ENCODE data around the gene BEX2.
"Not testable (repeated sequence)": the region's sequence is repeated elsewhere in the genome, so short reads cannot be mapped to it uniquely, and the experiment has no call there.

Gene BEX2
- 17.1 to 30.9 reads per million in 2 donors for total RNA-seq

DNA sequence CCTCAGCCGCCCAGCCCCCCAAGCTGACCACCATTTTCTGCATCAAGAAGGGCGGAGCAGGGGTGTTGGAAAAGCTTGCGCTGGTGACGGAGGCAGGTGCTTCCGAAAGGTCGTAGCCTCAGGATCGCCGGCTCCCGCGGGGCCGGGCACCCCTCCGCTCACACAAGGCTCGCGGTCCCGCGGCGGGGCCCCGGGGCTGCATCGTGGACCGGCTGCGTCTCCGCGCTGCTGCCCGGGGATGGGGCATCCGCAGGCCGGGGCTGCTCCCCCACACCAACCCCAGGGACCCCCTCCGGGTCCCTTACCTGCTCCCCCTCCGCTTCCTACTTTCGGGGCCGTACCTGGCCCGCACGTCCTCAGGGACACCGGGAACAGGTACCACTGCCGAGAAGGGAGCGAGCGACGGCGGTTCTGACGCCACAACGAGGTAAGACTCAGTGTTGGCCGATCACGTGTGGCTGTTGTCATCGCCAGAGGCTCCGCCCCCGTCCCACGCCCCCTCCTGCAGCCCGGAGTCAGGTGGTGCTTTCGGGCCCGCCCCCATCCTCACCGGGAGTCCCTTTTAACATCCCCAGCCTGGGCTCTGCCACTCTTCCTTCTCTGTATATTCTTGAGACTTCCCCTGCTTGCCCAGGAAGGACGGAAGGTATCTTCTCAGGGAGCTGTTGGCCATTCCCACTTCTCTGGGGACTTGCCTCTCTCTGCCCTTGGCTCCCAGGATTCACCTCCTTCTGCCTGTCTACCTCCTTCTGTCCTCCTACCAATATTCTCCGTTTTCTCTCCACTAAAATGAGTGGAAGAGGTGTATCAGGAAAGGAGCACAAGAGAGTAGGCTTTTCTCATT is at the start of gene BEX2:
Gene BEX2 (minus strand): TSS at position 436 of the 844 bp plus-strand sequence. CDS start 1,014 bp downstream, outside the sequence.
- peak; percentile 74 for DNase-seq

DNA sequence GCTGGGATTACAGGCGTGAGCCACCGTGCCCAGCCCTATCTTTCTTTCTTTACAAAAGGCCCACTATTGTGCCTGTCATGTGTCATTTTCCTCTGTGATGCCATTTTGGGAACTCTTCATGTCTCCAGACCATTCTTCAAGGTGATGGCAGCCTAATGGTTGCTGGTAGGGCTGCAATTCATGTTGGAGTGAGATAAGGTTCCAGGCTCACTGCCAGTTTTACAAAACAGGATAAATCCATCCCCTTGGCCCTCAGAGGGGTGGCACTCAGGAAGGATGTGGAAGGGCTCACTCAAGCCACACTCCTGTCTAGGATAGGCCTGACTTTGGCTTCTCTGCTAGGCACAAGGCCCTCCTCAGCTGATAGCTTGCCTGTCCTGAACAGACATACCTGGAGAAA is 49.3 kb upstream of the BEX2 start:
- DNase-seq, result no peak

DNA sequence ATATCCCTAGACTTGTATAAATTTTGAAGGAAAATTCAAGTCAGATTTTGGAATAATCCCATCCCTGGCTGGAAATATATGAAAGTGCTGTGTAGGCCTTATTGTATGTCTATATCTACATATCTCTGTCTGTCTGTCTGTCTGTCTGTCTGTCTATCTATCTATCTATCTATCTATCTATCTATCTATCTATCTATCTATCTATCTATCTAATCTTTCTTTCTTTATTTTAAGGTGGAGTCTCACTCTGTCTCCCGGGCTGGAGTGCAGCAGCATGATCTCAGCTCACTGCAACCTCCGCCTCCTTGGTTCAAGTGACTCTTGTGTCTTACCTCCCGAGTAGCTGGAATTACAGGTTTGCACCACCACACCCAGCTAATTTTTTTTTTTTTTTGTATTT is 48.8 kb upstream of the BEX2 start:
- not testable (repeated sequence) for DNase-seq

DNA sequence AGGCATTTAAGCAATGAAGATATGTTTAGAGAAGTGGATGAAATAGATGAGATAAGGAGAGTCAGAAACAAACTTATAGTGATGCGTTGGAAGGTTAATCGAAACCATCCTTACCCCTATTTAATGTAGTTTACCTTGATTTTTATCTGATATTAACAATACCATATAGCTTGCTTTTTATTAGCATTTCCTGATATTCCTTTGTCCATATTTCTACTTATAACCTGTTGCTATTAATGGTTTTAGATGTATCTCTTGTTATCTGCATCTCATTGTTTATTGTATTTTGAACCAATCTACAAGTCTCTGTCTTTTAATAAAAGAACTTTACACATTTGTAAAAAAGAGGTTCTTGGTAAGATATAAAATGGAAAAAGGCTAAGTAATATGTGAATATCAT is 47.1 kb upstream of the BEX2 start:
- DNase-seq, result no peak

DNA sequence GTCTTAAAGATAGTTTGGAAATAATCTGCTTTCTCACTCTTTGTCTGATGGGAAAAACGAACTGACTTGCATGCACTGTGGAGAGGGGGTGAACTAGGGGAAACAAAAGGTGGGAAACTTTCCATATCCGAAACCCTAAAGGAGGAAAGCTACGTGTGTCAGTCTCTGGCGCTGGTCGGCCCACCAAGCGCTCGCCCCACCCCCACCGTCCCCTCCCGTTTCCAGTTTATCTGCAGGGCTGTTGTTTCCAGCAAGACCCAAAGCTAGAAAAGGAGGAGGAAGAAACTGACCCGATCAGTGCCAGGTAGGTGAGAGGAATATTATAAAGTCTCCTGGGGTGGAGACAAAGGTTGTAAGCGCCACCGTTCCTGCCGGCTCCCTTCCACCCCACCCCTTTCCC is 46.1 kb upstream of the BEX2 start:
- DNase-seq, result no peak

DNA sequence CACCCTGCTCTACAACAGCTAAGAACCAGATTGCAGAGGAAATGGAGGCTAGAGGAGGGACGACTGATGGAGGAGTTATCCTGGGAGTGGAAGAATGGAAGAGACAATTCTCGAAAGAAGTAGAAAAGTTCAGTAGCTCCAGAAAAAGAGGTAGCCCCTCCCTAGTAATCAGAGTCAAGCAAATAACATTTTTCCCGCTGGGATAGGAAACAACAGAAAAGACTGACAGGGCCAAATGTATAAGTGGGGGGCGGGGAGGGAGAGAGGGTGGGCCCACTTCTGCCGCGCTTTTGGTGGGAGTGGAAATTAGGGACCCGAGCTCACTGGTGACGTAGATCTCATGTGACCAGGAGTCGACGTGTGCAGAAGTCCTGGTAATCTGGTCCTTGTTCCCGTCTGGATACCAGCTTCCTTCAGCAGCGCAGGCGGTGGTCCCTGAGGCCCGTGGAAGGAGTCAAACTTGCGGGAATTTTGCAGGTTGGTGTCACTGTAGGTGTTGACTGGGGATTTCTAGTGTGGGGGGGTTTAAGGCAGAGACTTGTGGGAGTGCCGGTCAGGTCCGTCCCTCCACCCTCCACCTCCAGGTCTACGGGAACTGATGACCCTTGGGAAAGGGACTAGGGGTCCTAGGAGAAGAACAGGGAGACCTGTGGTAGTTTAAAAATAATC is 45.5 kb upstream of the BEX2 start, which contains the start of gene TCEAL9:
Gene TCEAL9 (plus strand): TSS at position 377 of the 669 bp plus-strand sequence. CDS start 1,179 bp downstream, outside the sequence.
- DNase-seq, result no peak

DNA sequence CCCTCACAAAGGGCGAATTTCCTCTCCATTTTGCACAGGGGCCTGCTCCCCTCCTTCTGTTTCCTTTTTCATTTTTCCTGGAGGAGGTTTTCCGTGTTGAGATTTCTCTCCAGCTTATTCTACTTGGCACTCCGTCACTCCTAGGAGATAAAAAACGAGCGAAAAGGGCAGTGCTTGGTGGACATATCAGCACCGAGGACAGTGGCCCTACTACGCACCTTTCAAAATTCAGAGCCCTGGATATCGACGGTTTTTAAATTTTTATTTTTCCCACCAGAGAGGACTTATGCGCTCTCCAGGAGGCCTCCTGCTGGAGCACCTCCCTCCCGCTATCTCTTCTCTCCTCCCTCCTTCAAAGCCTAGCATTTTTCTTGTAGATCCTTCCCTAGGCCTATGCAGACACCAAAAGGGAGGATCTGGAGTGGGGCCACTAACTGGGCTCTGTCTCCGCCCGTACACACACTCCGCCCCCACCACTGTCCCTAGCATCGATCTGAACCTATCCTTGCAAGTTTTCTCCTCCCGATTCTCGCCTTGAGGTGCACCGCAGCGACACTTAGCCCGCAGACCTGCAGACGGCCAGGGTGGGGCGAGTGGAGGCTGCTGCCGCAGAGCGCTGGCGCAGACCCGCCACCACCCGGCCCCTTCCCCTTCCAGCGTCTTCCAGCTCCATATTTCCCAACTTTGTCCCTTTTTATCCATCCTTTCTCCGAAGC is 37.0 kb upstream of the BEX2 start:
- DNase-seq, result no peak

DNA sequence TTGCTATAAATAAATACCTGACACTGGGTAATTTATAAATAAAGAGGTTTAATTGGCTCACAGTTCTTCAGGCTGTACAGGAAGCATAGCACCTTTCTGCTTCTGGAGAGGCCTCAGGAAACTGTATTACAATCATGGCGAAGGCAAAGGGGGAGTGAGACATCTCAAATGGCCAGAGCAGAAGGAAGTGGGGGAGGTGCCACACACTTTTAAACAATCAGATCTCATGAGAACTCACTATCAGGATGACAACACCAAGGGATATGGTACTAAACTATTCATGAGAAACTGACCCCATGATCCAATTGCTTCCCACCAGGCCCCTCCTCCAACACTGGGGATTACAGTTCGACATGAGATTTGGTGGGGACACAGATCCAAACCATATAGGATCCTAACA is 33.8 kb upstream of the BEX2 start:
- no peak for DNase-seq

DNA sequence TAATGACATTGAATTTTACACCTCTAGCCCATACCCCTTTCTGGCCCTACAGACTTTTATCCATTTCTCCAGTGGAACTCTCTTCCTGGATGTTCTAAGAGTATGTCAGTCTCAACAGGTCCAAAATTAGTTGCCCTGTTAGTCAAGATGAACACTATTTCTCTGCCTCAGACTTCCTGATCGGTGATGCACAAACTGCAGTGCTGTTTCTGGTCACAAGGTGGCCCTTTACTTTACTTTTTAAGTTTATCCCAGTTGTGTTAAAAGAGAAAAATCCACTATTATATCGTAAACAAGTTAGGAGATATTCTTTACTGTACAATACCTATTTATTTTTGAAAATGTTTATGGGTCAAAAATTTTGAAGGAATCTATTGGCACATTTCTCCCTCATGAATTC is 32.3 kb upstream of the BEX2 start:
- DNase-seq, result peak; percentile 22

DNA sequence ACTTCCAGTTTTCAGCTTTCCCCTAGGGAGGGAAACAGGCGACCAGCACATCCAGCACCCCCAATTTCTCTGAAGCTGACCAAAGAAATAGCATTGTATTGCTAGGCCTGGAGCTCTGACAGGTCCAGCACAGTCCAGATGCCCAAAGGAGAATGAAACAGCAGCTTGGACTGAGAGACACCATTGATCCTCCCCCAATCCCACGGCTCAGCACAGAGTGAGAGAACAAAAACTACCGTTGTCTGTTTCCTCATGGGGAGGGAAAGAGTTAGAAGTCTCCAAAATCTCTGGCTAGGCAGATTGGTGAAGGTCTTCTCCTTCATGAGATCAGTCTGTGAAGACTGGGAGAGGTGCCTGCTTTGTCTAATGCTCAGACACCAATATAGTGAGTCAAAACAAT is 27.9 kb upstream of the BEX2 start:
- no peak for DNase-seq

DNA sequence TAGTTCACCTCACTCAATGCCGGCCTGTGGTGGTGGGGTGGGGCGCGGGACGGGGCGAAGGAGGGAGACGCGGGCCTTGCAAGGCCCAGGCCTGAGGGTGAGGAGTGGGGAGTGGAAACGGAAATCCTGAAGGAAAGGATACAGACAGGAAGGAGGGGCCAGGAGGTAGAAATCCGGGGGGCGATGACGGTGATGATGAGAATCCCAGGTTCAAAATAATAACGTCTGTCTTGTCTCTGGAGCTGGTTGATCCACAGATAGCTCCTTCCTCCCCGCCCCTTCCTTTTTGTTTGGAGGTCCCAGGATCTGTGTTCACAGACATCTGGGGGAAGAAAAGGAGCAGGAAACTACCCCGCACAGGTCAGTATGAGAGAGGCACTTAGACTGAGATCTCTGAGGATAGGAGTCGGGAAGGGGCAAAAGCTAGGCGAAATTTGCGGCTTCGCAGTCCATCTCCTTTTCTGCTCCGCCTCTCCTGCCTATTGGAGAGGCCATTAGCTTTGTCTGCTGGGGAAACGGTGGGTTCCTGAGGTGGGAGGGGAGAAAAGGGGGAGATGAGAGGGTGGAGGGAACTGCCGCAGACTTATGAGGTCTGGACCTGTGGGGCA is 20.0 kb upstream of the BEX2 start:
- DNase-seq, result no peak

DNA sequence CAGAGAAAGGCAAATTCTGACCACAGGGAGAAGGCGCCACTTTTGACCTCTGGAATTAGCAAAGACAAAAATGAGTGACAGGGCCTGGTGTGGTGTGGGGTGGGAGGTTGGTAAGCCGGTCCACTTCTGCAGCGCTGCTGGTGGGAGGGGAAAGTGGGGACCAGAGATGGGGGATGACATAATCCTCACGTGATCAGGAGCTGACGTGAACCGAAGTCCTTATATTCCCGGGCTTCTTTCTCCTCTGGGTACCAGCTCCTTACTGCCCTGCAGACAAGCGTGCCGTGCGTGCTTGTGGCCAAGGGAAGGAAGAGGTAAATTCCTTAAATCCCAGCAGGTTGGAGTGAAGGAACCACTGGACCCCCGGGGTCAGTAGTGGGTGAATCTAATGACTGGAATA is 19.2 kb upstream of the BEX2 start, which contains the start of gene TCEAL7:
Gene TCEAL7 (plus strand): TSS at position 249 of the 400 bp plus-strand sequence. CDS start 1,165 bp downstream, outside the sequence.
- no peak for DNase-seq

DNA sequence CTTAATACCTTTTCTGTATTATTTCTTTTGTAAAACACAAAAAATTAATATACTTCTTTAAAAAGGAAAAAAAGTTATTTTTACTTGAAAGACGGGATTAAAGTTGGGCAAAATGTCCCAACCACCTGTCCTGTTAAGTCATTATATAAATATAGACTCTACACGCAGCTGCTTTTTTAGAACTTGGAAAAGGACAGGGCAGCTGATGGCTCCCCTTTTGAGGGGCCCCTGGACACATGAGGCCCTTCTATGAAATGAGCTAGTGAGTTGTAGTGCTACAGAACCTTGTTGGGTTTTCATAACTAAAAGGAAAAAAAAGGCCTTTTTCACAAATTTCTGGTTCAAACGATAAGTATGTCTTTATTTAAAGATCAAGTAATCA is 600 bp upstream of the BEX2 start:
- no peak for DNase-seq

DNA sequence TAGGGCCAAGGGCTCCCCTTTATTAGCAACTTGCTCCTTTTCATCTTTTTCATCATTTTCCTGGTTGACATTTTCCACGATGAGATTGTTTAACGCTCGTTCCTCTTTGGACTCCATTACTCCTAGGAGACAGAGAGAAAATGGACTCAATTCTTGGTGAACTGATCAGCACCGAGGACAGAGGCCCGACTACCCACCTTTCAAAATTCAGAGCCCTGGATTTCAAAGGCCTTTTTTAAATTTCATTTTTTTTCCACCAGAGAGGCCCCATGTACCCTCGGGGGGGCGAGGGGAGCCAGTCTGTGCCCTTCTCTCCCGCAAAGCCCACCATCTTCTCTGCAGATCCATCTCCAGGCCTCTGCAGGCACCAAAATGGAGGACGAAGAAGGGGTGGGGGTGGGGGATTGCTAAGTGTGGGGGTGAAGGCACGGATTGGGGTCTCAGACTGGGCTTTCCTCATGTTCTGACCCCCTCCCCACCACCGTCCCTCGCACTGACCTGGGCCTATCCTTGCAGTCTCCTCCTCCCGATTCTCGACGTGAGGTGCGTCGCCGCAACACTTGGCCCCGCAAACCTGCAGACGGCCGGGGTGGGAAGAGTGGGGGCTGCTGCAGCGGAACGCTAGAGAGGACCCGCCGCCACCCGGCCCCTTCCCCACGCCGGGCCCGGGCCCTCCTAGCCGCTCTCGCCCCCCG is 783 bp downstream of the BEX2 start:
- DNase-seq, result no peak

DNA sequence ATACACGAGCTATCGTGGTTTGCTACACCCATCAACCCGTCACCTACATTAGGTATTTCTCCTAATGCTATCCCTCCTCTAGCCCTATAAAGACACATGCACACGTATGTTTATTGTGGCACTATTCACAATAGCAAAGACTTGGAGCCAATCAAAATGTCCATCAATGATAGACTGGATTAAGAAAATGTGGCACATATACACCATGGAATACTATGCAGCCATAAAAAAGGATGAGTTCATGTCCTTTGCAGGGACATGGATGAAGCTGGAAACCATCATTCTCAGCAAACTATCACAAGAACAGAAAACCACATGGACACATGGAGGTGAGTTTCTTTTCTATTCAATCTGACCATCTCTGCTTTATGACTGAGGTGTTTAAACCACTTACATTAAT is 5.1 kb downstream of the BEX2 start:
- DNase-seq, result not testable (repeated sequence)

DNA sequence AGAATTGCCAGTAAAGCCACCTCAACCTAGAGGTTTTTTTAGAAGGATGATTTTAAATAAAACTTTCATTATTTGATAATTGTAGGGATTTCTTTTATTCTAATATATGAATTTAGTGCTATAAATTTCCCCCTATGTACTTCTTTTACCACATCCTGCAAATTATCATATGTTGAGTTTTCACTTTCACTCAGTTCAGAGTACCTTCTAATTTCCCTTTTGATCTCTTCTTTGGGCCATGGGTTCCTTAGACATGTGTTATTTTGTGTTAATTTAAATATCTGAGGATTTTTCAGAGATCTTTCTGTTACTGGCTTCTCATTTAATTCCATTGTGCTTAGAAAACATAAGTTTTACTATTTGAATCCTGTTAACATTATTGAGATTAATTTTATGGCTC is 6.1 kb downstream of the BEX2 start:
- DNase-seq, result no peak

DNA sequence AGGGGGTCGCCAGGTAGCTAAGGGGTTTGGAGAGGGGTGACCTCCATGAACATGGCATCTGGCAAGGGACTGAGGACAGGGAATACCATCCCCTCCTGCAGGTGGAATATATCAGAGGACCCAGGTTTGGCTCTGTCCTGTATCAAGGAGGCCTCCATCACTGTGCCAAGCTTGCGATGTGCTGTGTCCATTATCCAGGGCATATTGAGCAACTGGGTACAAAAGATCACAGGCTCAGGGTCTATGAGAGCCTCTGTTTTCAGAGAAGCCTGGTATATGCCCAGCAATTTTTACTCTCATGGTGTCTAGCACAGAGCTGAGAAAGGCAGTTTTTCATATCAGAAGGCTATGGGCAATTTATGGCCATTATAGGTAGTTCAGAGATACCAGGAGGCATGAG is 17.7 kb downstream of the BEX2 start:
- DNase-seq, result no peak

DNA sequence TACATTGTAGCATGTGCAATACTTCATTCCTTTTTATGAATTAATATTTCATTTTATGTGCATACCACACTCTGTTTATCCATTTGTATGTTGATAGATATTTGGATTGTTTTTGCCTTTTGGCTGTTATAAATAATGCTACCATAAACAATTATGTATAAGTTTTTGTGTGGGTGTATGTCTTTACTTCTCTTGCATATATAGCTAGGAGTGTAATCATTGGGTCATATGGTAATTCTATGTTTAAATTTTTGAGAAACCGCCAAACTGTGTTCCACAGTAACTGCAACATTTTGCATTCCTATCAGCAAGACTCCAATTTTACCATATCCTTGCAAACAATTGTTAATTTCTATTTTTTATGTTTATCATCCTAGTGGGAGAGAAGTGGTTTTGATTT is 31.2 kb downstream of the BEX2 start:
- no peak for DNase-seq

DNA sequence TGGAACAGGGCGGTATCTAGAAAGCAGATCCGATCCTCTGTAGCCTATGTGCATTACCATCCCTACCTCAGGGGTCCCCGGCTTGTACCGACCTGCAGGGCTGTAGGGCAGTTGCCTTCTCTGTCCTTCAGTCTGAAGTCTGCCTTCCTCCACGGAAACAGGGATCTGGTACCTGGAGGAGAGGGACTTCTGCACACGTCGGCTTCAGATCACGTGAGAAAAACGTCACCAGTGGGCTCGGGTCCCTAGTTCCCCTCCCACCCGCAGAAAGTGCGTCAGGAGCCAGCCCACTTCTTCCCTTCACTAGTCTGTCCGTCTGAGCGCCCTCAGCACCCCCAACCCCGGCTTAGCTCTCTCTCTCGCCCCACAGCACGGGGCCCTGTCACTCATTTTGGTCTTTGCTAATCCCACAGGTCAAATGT is 34.2 kb downstream of the BEX2 start, which contains the start of gene TCEAL5:
Gene TCEAL5 (minus strand): TSS at position 170 of the 422 bp plus-strand sequence. CDS start 2,187 bp downstream, outside the sequence.
- DNase-seq, result no peak

DNA sequence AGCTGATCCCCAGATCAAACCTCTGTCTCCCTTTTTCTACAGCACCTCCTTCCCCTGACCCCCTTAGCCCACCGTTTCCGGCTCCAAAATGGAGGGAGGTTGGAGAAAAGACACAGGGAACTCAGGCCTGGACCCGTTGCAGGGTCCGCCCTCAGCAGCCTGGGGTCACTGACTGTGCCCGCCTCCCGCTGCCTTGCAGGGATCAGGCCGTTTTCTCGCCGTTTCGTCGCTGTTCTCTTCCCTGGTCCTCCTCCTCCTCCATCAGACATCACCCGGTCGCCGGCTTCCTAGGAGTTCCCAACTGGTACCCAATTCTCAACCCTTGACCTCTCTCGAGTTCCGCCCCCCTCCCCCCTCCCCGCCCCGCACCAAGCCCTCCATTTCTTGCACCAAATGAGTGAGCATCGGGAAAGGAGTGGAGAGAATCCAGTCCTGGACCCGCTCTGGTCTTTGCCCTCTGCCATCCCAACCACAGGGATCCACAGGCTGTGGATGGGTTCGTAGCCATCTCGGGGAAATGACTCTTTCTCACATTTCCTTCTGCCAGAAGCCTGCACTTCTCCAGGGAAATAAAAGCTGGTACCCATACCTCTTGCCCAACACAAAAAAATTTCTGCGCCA is 34.7 kb downstream of the BEX2 start:
- no peak for DNase-seq

DNA sequence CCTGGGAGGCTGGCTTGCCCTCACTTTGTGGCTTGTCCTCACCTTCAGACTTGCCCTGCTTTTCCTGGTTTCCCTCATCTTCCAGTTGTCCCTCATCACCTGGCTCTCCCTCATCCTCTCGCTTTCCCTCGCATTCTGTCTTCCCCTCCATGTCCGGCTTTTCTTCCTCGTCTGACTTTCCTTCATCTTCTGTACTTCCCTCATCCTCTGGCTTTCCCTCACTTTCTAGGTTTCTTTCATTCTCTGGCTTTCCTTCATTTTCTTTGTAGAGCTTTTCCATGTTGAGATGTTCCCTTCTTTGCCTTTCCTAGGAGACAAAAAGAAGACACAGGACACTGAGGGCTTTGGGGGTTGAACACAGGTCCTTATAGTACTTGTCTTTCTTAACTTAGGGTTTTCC is 36.5 kb downstream of the BEX2 start:
- DNase-seq, result no peak
